ENCODE data around the gene LARP1. TPM values are rescaled to one million over a fixed set of nuclear protein-coding genes. Genes with fewer than 3 reads are reported as not detected.
"Not testable (repeated sequence)": the region's sequence is repeated elsewhere in the genome, so short reads cannot be mapped to it uniquely, and the experiment has no call there.

Gene LARP1
- total RNA-seq, 1 experiment from 2014 or later: 100.0 TPM

- H3K27ac ChIP-seq: no peak overlapping the region
- no peaks in the 10 kb centered on the region for H3K27me3 ChIP-seq
- H3K9me3 ChIP-seq (replicated peaks): no peaks in the 10 kb centered on the region
- H3K4me3 ChIP-seq: no peak overlapping the region
- H3K4me1 ChIP-seq: no peaks in the 10 kb centered on the region
- DNase-seq: no peak
- H3K36me3 ChIP-seq: no peaks in the 10 kb centered on the region
Observed at GRCh38 chr5:154727361-154727760, 27.8 kb upstream of the LARP1 start.

- Histone ChIP-seq H3K27me3 (no peaks in the 10 kb centered on the region), H3K9me3 (replicated peaks) (no peaks in the 10 kb centered on the region), H3K4me1 (no peaks in the 10 kb centered on the region), H3K4me3 (no peak overlapping the region), H3K36me3 (no peaks in the 10 kb centered on the region), H3K27ac (no peak overlapping the region)
- DNase-seq: no peak
Observed at GRCh38 chr5:154728939-154729588, 26.1 kb upstream of the LARP1 start.

- Histone ChIP-seq H3K9me3 (replicated peaks) (no peaks in the 10 kb centered on the region), H3K4me1 (no peaks in the 10 kb centered on the region), H3K27me3 (no peaks in the 10 kb centered on the region), H3K36me3 (no peaks in the 10 kb centered on the region), H3K27ac (no peak overlapping the region), H3K4me3 (no peak overlapping the region)
- no peak for DNase-seq
Observed at GRCh38 chr5:154729613-154730012, 25.6 kb upstream of the LARP1 start.

- not testable (repeated sequence) for H3K9me3 ChIP-seq (replicated peaks); DNase-seq; H3K4me3 ChIP-seq; H3K27me3 ChIP-seq; H3K4me1 ChIP-seq; H3K36me3 ChIP-seq; H3K27ac ChIP-seq
Observed at GRCh38 chr5:154730761-154731160, 24.4 kb upstream of the LARP1 start.

GRCh38 chr5:154732212-154732611, 23.0 kb upstream of the LARP1 start:
- Histone ChIP-seq H3K4me3 (no peak overlapping the region), H3K27ac (no peak overlapping the region), H3K36me3 (no peaks in the 10 kb centered on the region), H3K4me1 (no peaks in the 10 kb centered on the region), H3K27me3 (no peaks in the 10 kb centered on the region), H3K9me3 (replicated peaks) (no peaks in the 10 kb centered on the region)
- DNase-seq: no peak

GRCh38 chr5:154734370-154735248, 20.6 kb upstream of the LARP1 start:
- H3K27ac ChIP-seq: no peak overlapping the region
- DNase-seq: no peak
- no peak overlapping the region for H3K4me3 ChIP-seq
- H3K27me3 ChIP-seq: no peaks in the 10 kb centered on the region
- H3K4me1 ChIP-seq: no peaks in the 10 kb centered on the region
- no peaks in the 10 kb centered on the region for H3K9me3 ChIP-seq (replicated peaks)
- H3K36me3 ChIP-seq: no peaks in the 10 kb centered on the region

- not testable (repeated sequence) for H3K9me3 ChIP-seq (replicated peaks); H3K4me1 ChIP-seq; DNase-seq; H3K36me3 ChIP-seq; H3K27me3 ChIP-seq; H3K4me3 ChIP-seq; H3K27ac ChIP-seq
Observed at GRCh38 chr5:154735362-154735761, 19.8 kb upstream of the LARP1 start.

GRCh38 chr5:154736372-154736771, 18.8 kb upstream of the LARP1 start:
- not testable (repeated sequence) for DNase-seq; H3K36me3 ChIP-seq; H3K27me3 ChIP-seq; H3K9me3 ChIP-seq (replicated peaks); H3K27ac ChIP-seq; H3K4me3 ChIP-seq
- H3K4me1 ChIP-seq: peaks cover 10% of the 10 kb centered on the region

GRCh38 chr5:154737667-154738320, 17.4 kb upstream of the LARP1 start:
- H3K27ac ChIP-seq: no peak overlapping the region
- no peaks in the 10 kb centered on the region for H3K36me3 ChIP-seq
- H3K4me3 ChIP-seq: no peak overlapping the region
- DNase-seq: no peak
- H3K9me3 ChIP-seq (replicated peaks): no peaks in the 10 kb centered on the region
- no peaks in the 10 kb centered on the region for H3K27me3 ChIP-seq
- H3K4me1 ChIP-seq: peaks cover 12% of the 10 kb centered on the region

GRCh38 chr5:154740483-154740882, 14.7 kb upstream of the LARP1 start:
- peak; percentile 19 to 45 for DNase-seq
- H3K9me3 ChIP-seq (replicated peaks): no peaks in the 10 kb centered on the region

GRCh38 chr5:154740957-154741356, 14.2 kb upstream of the LARP1 start:
- H3K4me3 ChIP-seq: no peak overlapping the region
- H3K27ac ChIP-seq: no peak overlapping the region
- DNase-seq: peak; percentile 24 to 66
- no peaks in the 10 kb centered on the region for H3K36me3 ChIP-seq
- H3K27me3 ChIP-seq: no peaks in the 10 kb centered on the region
- H3K9me3 ChIP-seq (replicated peaks): no peaks in the 10 kb centered on the region
- peaks cover 12% of the 10 kb centered on the region for H3K4me1 ChIP-seq

More at GRCh38 chr5:154740483-154740882, 14.7 kb upstream of the LARP1 start:
- Histone ChIP-seq H3K4me3 (no peak overlapping the region), H3K27ac (no peak overlapping the region), H3K27me3 (no peaks in the 10 kb centered on the region), H3K4me1 (peaks cover 12% of the 10 kb centered on the region), H3K36me3 (no peaks in the 10 kb centered on the region)

GRCh38 chr5:154741415-154741814, 13.8 kb upstream of the LARP1 start:
- H3K4me1 ChIP-seq: peaks cover 12% of the 10 kb centered on the region
- no peak overlapping the region for H3K27ac ChIP-seq
- H3K36me3 ChIP-seq: no peaks in the 10 kb centered on the region
- H3K27me3 ChIP-seq: no peaks in the 10 kb centered on the region
- H3K4me3 ChIP-seq: no peak overlapping the region
- no peak for DNase-seq
- H3K9me3 ChIP-seq (replicated peaks): no peaks in the 10 kb centered on the region

GRCh38 chr5:154743812-154744211, 11.4 kb upstream of the LARP1 start:
- Histone ChIP-seq H3K9me3 (replicated peaks) (no peaks in the 10 kb centered on the region), H3K27ac (no peak overlapping the region), H3K4me3 (no peak overlapping the region), H3K36me3 (no peaks in the 10 kb centered on the region), H3K4me1 (peaks cover 12% of the 10 kb centered on the region), H3K27me3 (no peaks in the 10 kb centered on the region)
- DNase-seq: no peak

GRCh38 chr5:154745349-154745748, 9.8 kb upstream of the LARP1 start:
- H3K9me3 ChIP-seq (replicated peaks): no peaks in the 10 kb centered on the region
- DNase-seq: no peak
- H3K27ac ChIP-seq: no peak overlapping the region
- H3K36me3 ChIP-seq: no peaks in the 10 kb centered on the region
- peaks cover 12% of the 10 kb centered on the region for H3K4me1 ChIP-seq
- no peaks in the 10 kb centered on the region for H3K27me3 ChIP-seq
- no peak overlapping the region for H3K4me3 ChIP-seq

- Histone ChIP-seq H3K4me1 (peaks cover 6% of the 10 kb centered on the region; the same call in 1 of the 2 replicates), H3K9me3 (replicated peaks) (no peaks in the 10 kb centered on the region), H3K36me3 (no peaks in the 10 kb centered on the region), H3K27ac (no peak overlapping the region), H3K4me3 (no peak overlapping the region), H3K27me3 (no peaks in the 10 kb centered on the region)
- no peak for DNase-seq
Observed at GRCh38 chr5:154749491-154749890, 5.7 kb upstream of the LARP1 start.
